NCI-H510A treated with DMSO at 0.1 percent for 48 hours (cell line): ENCODE data around the gene TBL1X.

ENCODE experiments used
- DNase-seq: peaks from one replicate; lab custom pipeline; 2025; lab: John Stamatoyannopoulos, UW

Gene TBL1X

GRCh38 chrX:9628779-9629493, 164.1 kb downstream of the TBL1X start:
- DNase-seq, result no peak

GRCh38 chrX:9634551-9634950, 169.7 kb downstream of the TBL1X start:
- no peak for DNase-seq

- no peak for DNase-seq
Measured at GRCh38 chrX:9635368-9635767, 170.5 kb downstream of the TBL1X start.

GRCh38 chrX:9635803-9636202, 170.9 kb downstream of the TBL1X start:
- no peak for DNase-seq

- no peak for DNase-seq
Measured at GRCh38 chrX:9638871-9639270, 174.0 kb downstream of the TBL1X start.

- no peak for DNase-seq
Measured at GRCh38 chrX:9642270-9642995, 177.6 kb downstream of the TBL1X start.

GRCh38 chrX:9643807-9644206, 178.9 kb downstream of the TBL1X start:
- DNase-seq, result no peak

GRCh38 chrX:9644335-9644734, 179.5 kb downstream of the TBL1X start:
- DNase-seq, result peak; percentile 54

- DNase-seq, result no peak
Measured at GRCh38 chrX:9646471-9647224, 181.8 kb downstream of the TBL1X start.

- DNase-seq, result no peak
Measured at GRCh38 chrX:9647431-9647830, 182.6 kb downstream of the TBL1X start.

- no peak for DNase-seq
Measured at GRCh38 chrX:9650091-9650490, 185.2 kb downstream of the TBL1X start.

GRCh38 chrX:9651737-9652136, 186.9 kb downstream of the TBL1X start:
- no peak for DNase-seq

GRCh38 chrX:9654929-9655328, 190.1 kb downstream of the TBL1X start:
- no peak for DNase-seq

- DNase-seq, result peak; percentile 30
Measured at GRCh38 chrX:9656277-9656676, 191.4 kb downstream of the TBL1X start.

- no peak for DNase-seq
Measured at GRCh38 chrX:9656871-9657270, 192.0 kb downstream of the TBL1X start.

GRCh38 chrX:9657590-9658256, 192.9 kb downstream of the TBL1X start:
- DNase-seq, result no peak

GRCh38 chrX:9658409-9658808, 193.6 kb downstream of the TBL1X start:
- DNase-seq, result no peak

GRCh38 chrX:9659571-9660195, 194.8 kb downstream of the TBL1X start:
- DNase-seq, result no peak

- DNase-seq, result no peak
Measured at GRCh38 chrX:9662148-9662547, 197.3 kb downstream of the TBL1X start.

- no peak for DNase-seq
Measured at GRCh38 chrX:9663216-9663615, 198.4 kb downstream of the TBL1X start.

GRCh38 chrX:9664224-9664623, 199.4 kb downstream of the TBL1X start:
- no peak for DNase-seq

- no peak for DNase-seq
Measured at GRCh38 chrX:9665113-9665512, 200.3 kb downstream of the TBL1X start.
